Gastroesophageal sphincter (tissue), 4 donors: ENCODE measurements around the gene VMAC. TPM values are rescaled to one million over a fixed set of nuclear protein-coding genes. Genes with fewer than 3 reads are reported as not detected.
A peak's percentile ranks its signal among the peaks of the same experiment; 100 is the strongest.

Experiments used
- ATAC-seq: fragments of 150-250 bp; one replicate; pipeline ENCODE4 v1.9.1; 2016; ENCODE audit warnings: mild to moderate bottlenecking, moderate library complexity
- H3K27ac ChIP-seq, 4 donors: fragments of 200-600 bp; sonication (generic) in 3 of 4; 1 replicate in 3 of 4; 2 replicates in 1 of 4; pipeline ENCODE4 v1.5.1; 2016 to 2019
- H3K27me3 ChIP-seq: fragments of 200-600 bp; sonication (generic); one replicate; pipeline ENCODE4 v1.5.1; 2019
- H3K36me3 ChIP-seq, 2 donors: fragments of 200-600 bp; sonication (generic); one replicate each; pipeline ENCODE4 v1.5.1; 2019; ENCODE audit warnings: control low read depth in 1 of 2
- H3K4me1 ChIP-seq, 3 donors: fragments of 200-600 bp; sonication (generic); 1 replicate in 2 of 3; 2 replicates in 1 of 3; pipeline ENCODE4 v1.5.1; 2016 to 2019; ENCODE audit warnings: control low read depth in 2 of 3
- H3K4me3 ChIP-seq, 2 donors: fragments of 200-600 bp; sonication (generic); one replicate each; pipeline ENCODE4 v1.5.1; 2019; ENCODE audit warnings: mild to moderate bottlenecking in 1 of 2, moderate library complexity in 1 of 2
- H3K9me3 ChIP-seq, 3 donors: fragments of 200-600 bp; sonication (generic); one replicate each; pipeline ENCODE4 v1.5.1; 2017 to 2019; ENCODE audit warnings: control low read depth in 2 of 3
- CTCF ChIP-seq, 4 experiments: fragments of 200-600 bp in 2 of 4; fragments of 450-650 bp in 2 of 4; sonication (generic) in 1 of 4; IDR thresholded peaks; one replicate each; pipeline ENCODE4 v1.5.1; 2017 to 2019; ENCODE audit warnings: antibody characterized with exemption in 4 of 4, mild to moderate bottlenecking in 2 of 4, moderate library complexity in 2 of 4
- EP300 ChIP-seq: sonication (generic); formaldehyde crosslinking; IDR thresholded peaks from one replicate; pipeline ENCODE4 v1.6.1; 2017; ENCODE audit warnings: antibody characterized with exemption, mild to moderate bottlenecking
- POLR2A ChIP-seq, 2 donors: fragments of 450-650 bp; IDR thresholded peaks; one replicate each; pipeline ENCODE4 v1.6.1; 2017; ENCODE audit warnings: antibody characterized with exemption in 2 of 2, mild to moderate bottlenecking in 2 of 2, moderate library complexity in 1 of 2
- POLR2AphosphoS5 ChIP-seq: sonication (generic); formaldehyde crosslinking; IDR thresholded peaks from one replicate; pipeline ENCODE4 v1.6.1; 2017; ENCODE audit warnings: antibody characterized with exemption
- WGBS, 2 donors: methylation state at CpG; one replicate each; pipeline ENCODE4 v1.1.5; 2018; ENCODE audit warnings: low coverage in 1 of 2; 5-methylcytosine and 5-hydroxymethylcytosine counted together
- total RNA-seq, 4 donors: library from RNA; depleted of rRNA; stranded (reverse); fragments of >200 nt; gene quantifications; one replicate each; pipeline ENCODE4 v1.1.0, GENCODE V29; 2016

Gene VMAC
- total RNA-seq, 4 donors from 2014 or later = 5.0 to 9.3 (median 8.0) TPM

GRCh38 chr19:5921516-5922160 is 17.0 kb downstream of the VMAC start:
- H3K4me3 ChIP-seq = no peak overlapping the region
- TF ChIP-seq POLR2A (IDR thresholded peaks at IDR 0.05) = no peak
- TF ChIP-seq POLR2AphosphoS5 = no peak
- TF ChIP-seq EP300 = no peak
- TF ChIP-seq CTCF (IDR thresholded peaks at IDR 0.05) = no peak
- H3K9me3 ChIP-seq = no peaks in the 10 kb centered on the region
- peaks cover 0 to 99% of the 10 kb centered on the region in 2 donors for H3K36me3 ChIP-seq
- no peaks in the 10 kb centered on the region for H3K27me3 ChIP-seq
- 69 to 75% methylated on average over 5 to 17 of the region's 21 CpGs for WGBS, 2 donors
- H3K27ac ChIP-seq = no peak overlapping the region
- peaks cover 3 to 21% (median 7%) of the 10 kb centered on the region in 3 donors for H3K4me1 ChIP-seq
- ATAC-seq = no peak

GRCh38 chr19:5922161-5922545 is 17.5 kb downstream of the VMAC start:
- WGBS, 2 donors = 79 to 82% methylated on average over 8 to 12 of the region's 12 CpGs
- no peak for ATAC-seq
- Histone ChIP-seq H3K27ac (no peak overlapping the region), H3K4me1 (peaks cover 3 to 26% (median 11%) of the 10 kb centered on the region in 3 donors), H3K9me3 (no peaks in the 10 kb centered on the region), H3K27me3 (no peaks in the 10 kb centered on the region), H3K4me3 (no peak overlapping the region), H3K36me3 (peaks cover 0 to 99% of the 10 kb centered on the region in 2 donors)
- TF ChIP-seq POLR2A (IDR thresholded peaks at IDR 0.05) (no peak), CTCF (IDR thresholded peaks at IDR 0.05) (no peak), EP300 (no peak), POLR2AphosphoS5 (no peak)

- Histone ChIP-seq H3K36me3 (peaks cover 0 to 99% of the 10 kb centered on the region in 2 donors), H3K27me3 (no peaks in the 10 kb centered on the region), H3K4me3 (no peak overlapping the region), H3K9me3 (no peaks in the 10 kb centered on the region), H3K27ac (no peak overlapping the region), H3K4me1 (peaks cover 3 to 38% (median 20%) of the 10 kb centered on the region in 3 donors)
- 80% methylated on average over 1 of the region's 16 CpGs; no CpG with 5 or more reads in 1 of the 2 donors for WGBS, 2 donors
- ATAC-seq = no peak
- TF ChIP-seq POLR2AphosphoS5 (no peak), POLR2A (IDR thresholded peaks at IDR 0.05) (no peak), CTCF (IDR thresholded peaks at IDR 0.05) (no peak), EP300 (no peak)
Measured at GRCh38 chr19:5923356-5923755, 18.7 kb downstream of the VMAC start.

- Histone ChIP-seq H3K4me3 (no peak overlapping the region), H3K27me3 (no peaks in the 10 kb centered on the region), H3K9me3 (no peaks in the 10 kb centered on the region), H3K27ac (peak overlapping the region; percentile 66 to 86 (median 83)), H3K4me1 (peaks cover 3 to 57% (median 20%) of the 10 kb centered on the region in 3 donors), H3K36me3 (peaks cover 0 to 99% of the 10 kb centered on the region in 2 donors)
- ATAC-seq = no peak
- 68 to 78% methylated on average over 5 to 15 of the region's 18 CpGs for WGBS, 2 donors
- TF ChIP-seq POLR2A (IDR thresholded peaks at IDR 0.05) (no peak), CTCF (IDR thresholded peaks at IDR 0.05) (no peak), POLR2AphosphoS5 (no peak), EP300 (no peak)
Measured at GRCh38 chr19:5925830-5926427, 21.3 kb downstream of the VMAC start.
